Measurements from ENCODE around the gene MRPL9. TPM values are rescaled to one million over a fixed set of nuclear protein-coding genes. Genes with fewer than 3 reads are reported as not detected.

The MRPL9 gene
- 67.7 TPM for total RNA-seq
- polyA plus RNA-seq (ENCODE audit: insufficient read depth in 1 of 8, insufficient read length in 8 of 8, low replicate concordance in 1 of 8), result 10 to 100 TPM; 66.3 to 87.9 (median 77.7) TPM
- long read RNA-seq, donor 1, transcript MRPL9-202 (7 exons, 1,296 nt), result major isoform, 10 of 12 reads
- long read RNA-seq, donor 1, partial matches to known transcripts, result 0 of 12 reads
- long read RNA-seq, donor 1, other reads (novel, unspliced or antisense), result 0 of 12 reads
- long read RNA-seq, donor 2, partial matches to known transcripts, result 0 of 4 reads
- long read RNA-seq, donor 2, other reads (novel, unspliced or antisense), result 0 of 4 reads
- long read RNA-seq, donor 3, transcript MRPL9-202 (7 exons, 1,296 nt), result major isoform, 16 of 26 reads
- long read RNA-seq, donor 3, partial matches to known transcripts, result 0 of 26 reads
- long read RNA-seq, donor 3, other reads (novel, unspliced or antisense), result 0 of 26 reads
- long read RNA-seq, donor 4, transcript MRPL9-201 (6 exons, 882 nt), result minor isoform, 5 of 30 reads
- long read RNA-seq, donor 4, transcript MRPL9-202 (7 exons, 1,296 nt), result major isoform, 10 of 30 reads
- long read RNA-seq, donor 4, partial matches to known transcripts, result 7 of 30 reads
- long read RNA-seq, donor 4, other reads (novel, unspliced or antisense), result 0 of 30 reads
- long read RNA-seq, donor 5, transcript MRPL9-203 (3 exons, 348 nt), result minor isoform, 6 of 75 reads
- long read RNA-seq, donor 5, transcript MRPL9-202 (7 exons, 1,296 nt), result major isoform, 37 of 75 reads
- long read RNA-seq, donor 5, transcript MRPL9-201 (6 exons, 882 nt), result minor isoform, 11 of 75 reads
- long read RNA-seq, donor 5, partial matches to known transcripts, result 18 of 75 reads
- long read RNA-seq, donor 5, other reads (novel, unspliced or antisense), result 0 of 75 reads
- long read RNA-seq, donor 6, transcript MRPL9-203 (3 exons, 348 nt), result minor isoform, 8 of 64 reads
- long read RNA-seq, donor 6, transcript MRPL9-202 (7 exons, 1,296 nt), result major isoform, 41 of 64 reads
- long read RNA-seq, donor 6, partial matches to known transcripts, result 10 of 64 reads
- long read RNA-seq, donor 6, other reads (novel, unspliced or antisense), result 0 of 64 reads
- long read RNA-seq, donor 7, transcript MRPL9-202 (7 exons, 1,296 nt), result major isoform, 28 of 55 reads
- long read RNA-seq, donor 7, transcript MRPL9-201 (6 exons, 882 nt), result minor isoform, 5 of 55 reads
- long read RNA-seq, donor 7, partial matches to known transcripts, result 17 of 55 reads
- long read RNA-seq, donor 7, other reads (novel, unspliced or antisense), result 0 of 55 reads
- long read RNA-seq, donor 8, transcript MRPL9-202 (7 exons, 1,296 nt), result major isoform, 12 of 34 reads
- long read RNA-seq, donor 8, partial matches to known transcripts, result 17 of 34 reads
- long read RNA-seq, donor 8, other reads (novel, unspliced or antisense), result 0 of 34 reads
- long read RNA-seq, donor 9, transcript MRPL9-203 (3 exons, 348 nt), result minor isoform, 7 of 35 reads
- long read RNA-seq, donor 9, transcript MRPL9-202 (7 exons, 1,296 nt), result major isoform, 11 of 35 reads
- long read RNA-seq, donor 9, partial matches to known transcripts, result 10 of 35 reads
- long read RNA-seq, donor 9, other reads (novel, unspliced or antisense), result 0 of 35 reads
- long read RNA-seq, donor 10, transcript MRPL9-202 (7 exons, 1,296 nt), result major isoform, 24 of 49 reads
- long read RNA-seq, donor 10, transcript MRPL9-201 (6 exons, 882 nt), result minor isoform, 6 of 49 reads
- long read RNA-seq, donor 10, transcript MRPL9-204 (2 exons, 693 nt), result minor isoform, 5 of 49 reads
- long read RNA-seq, donor 10, partial matches to known transcripts, result 9 of 49 reads
- long read RNA-seq, donor 10, other reads (novel, unspliced or antisense), result 0 of 49 reads
- long read RNA-seq, donor 11, transcript MRPL9-202 (7 exons, 1,296 nt), result major isoform, 22 of 42 reads
- long read RNA-seq, donor 11, partial matches to known transcripts, result 14 of 42 reads
- long read RNA-seq, donor 11, other reads (novel, unspliced or antisense), result 0 of 42 reads

- Histone ChIP-seq H3K4me1 (ENCODE audit: control insufficient read depth, insufficient read depth, low read length) (peaks cover 7% of the 10 kb centered on the region), H3K9me3 (replicated peaks; ENCODE audit: control insufficient read depth, low read depth, low read length) (no peaks in the 10 kb centered on the region), H3K27ac (ENCODE audit: low read length) (peak within 1 kb of the TSS; percentile 87), H3K36me3 (ENCODE audit: control insufficient read depth, insufficient read depth, low read length) (peaks cover 34% of the 10 kb centered on the region), H3K4me3 (ENCODE audit: low read length) (peak within 1 kb of the TSS; percentile 76), H3K27me3 (ENCODE audit: control insufficient read depth, insufficient read depth, low read length) (no peaks in the 10 kb centered on the region)
- peak; percentile 90 for DNase-seq
- WGBS (ENCODE audit: insufficient coverage), result under 1% methylated on average over 61 of the region's 68 CpGs
Measured at GRCh38 chr1:151762941-151763921, at the start of gene MRPL9. Gene MRPL9, minus strand, starts transcription at chr1:151763496. Its CDS starts 17 bp downstream, at chr1:151763479.

- Histone ChIP-seq H3K27ac (ENCODE audit: low read length) (no peak overlapping the region), H3K36me3 (ENCODE audit: control insufficient read depth, insufficient read depth, low read length) (no peaks in the 10 kb centered on the region)
Measured at GRCh38 chr1:151811181-151811580, 47.9 kb upstream of the MRPL9 start.

GRCh38 chr1:151809985-151810556 is 46.8 kb upstream of the MRPL9 start:
- no peak overlapping the region for H3K27ac ChIP-seq (ENCODE audit: low read length)
- DNase-seq, result no peak
- no CpG with 5 or more reads among the region's 1 CpG for WGBS (ENCODE audit: insufficient coverage)
- peaks cover 5% of the 10 kb centered on the region for H3K27me3 ChIP-seq (ENCODE audit: control insufficient read depth, insufficient read depth, low read length)
- no peaks in the 10 kb centered on the region for H3K36me3 ChIP-seq (ENCODE audit: control insufficient read depth, insufficient read depth, low read length)
- H3K9me3 ChIP-seq (replicated peaks; ENCODE audit: control insufficient read depth, low read depth, low read length), result no peaks in the 10 kb centered on the region
- no peak overlapping the region for H3K4me3 ChIP-seq (ENCODE audit: low read length)
- peaks cover 13% of the 10 kb centered on the region for H3K4me1 ChIP-seq (ENCODE audit: control insufficient read depth, insufficient read depth, low read length)

More at GRCh38 chr1:151811181-151811580, 47.9 kb upstream of the MRPL9 start:
- DNase-seq, result peak; percentile 49
- Histone ChIP-seq H3K9me3 (replicated peaks; ENCODE audit: control insufficient read depth, low read depth, low read length) (no peaks in the 10 kb centered on the region), H3K27me3 (ENCODE audit: control insufficient read depth, insufficient read depth, low read length) (peaks cover 2% of the 10 kb centered on the region), H3K4me1 (ENCODE audit: control insufficient read depth, insufficient read depth, low read length) (peaks cover 18% of the 10 kb centered on the region), H3K4me3 (ENCODE audit: low read length) (no peak overlapping the region)
- no CpG with 5 or more reads among the region's 9 CpGs for WGBS (ENCODE audit: insufficient coverage)

- no peak overlapping the region for H3K4me3 ChIP-seq (ENCODE audit: low read length)
- DNase-seq, result no peak
- no peaks in the 10 kb centered on the region for H3K36me3 ChIP-seq (ENCODE audit: control insufficient read depth, insufficient read depth, low read length)
- H3K4me1 ChIP-seq (ENCODE audit: control insufficient read depth, insufficient read depth, low read length), result peaks cover 10% of the 10 kb centered on the region
- no peaks in the 10 kb centered on the region for H3K9me3 ChIP-seq (replicated peaks; ENCODE audit: control insufficient read depth, low read depth, low read length)
- peaks cover 7% of the 10 kb centered on the region for H3K27me3 ChIP-seq (ENCODE audit: control insufficient read depth, insufficient read depth, low read length)
- WGBS (ENCODE audit: insufficient coverage), result 49% methylated on average over 2 of the region's 8 CpGs
- no peak overlapping the region for H3K27ac ChIP-seq (ENCODE audit: low read length)
Measured at GRCh38 chr1:151809290-151809984, 46.1 kb upstream of the MRPL9 start.

GRCh38 chr1:151807766-151808165 is 44.5 kb upstream of the MRPL9 start:
- Histone ChIP-seq H3K9me3 (replicated peaks; ENCODE audit: control insufficient read depth, low read depth, low read length) (no peaks in the 10 kb centered on the region), H3K27ac (ENCODE audit: low read length) (no peak overlapping the region), H3K4me1 (ENCODE audit: control insufficient read depth, insufficient read depth, low read length) (peaks cover 10% of the 10 kb centered on the region), H3K4me3 (ENCODE audit: low read length) (no peak overlapping the region), H3K36me3 (ENCODE audit: control insufficient read depth, insufficient read depth, low read length) (no peaks in the 10 kb centered on the region), H3K27me3 (ENCODE audit: control insufficient read depth, insufficient read depth, low read length) (peaks cover 10% of the 10 kb centered on the region)
- DNase-seq, result no peak
- WGBS (ENCODE audit: insufficient coverage), result no CpG with 5 or more reads among the region's 1 CpG

- Histone ChIP-seq H3K27ac (ENCODE audit: low read length) (no peak overlapping the region), H3K4me3 (ENCODE audit: low read length) (no peak overlapping the region), H3K9me3 (replicated peaks; ENCODE audit: control insufficient read depth, low read depth, low read length) (no peaks in the 10 kb centered on the region), H3K27me3 (ENCODE audit: control insufficient read depth, insufficient read depth, low read length) (peaks cover 15% of the 10 kb centered on the region), H3K4me1 (ENCODE audit: control insufficient read depth, insufficient read depth, low read length) (peaks cover 10% of the 10 kb centered on the region), H3K36me3 (ENCODE audit: control insufficient read depth, insufficient read depth, low read length) (no peaks in the 10 kb centered on the region)
- 75% methylated on average over 5 of the region's 5 CpGs for WGBS (ENCODE audit: insufficient coverage)
- no peak for DNase-seq
Measured at GRCh38 chr1:151807131-151807530, 43.8 kb upstream of the MRPL9 start.

GRCh38 chr1:151806170-151806569 is 42.9 kb upstream of the MRPL9 start:
- Histone ChIP-seq H3K4me3 (ENCODE audit: low read length) (no peak overlapping the region), H3K36me3 (ENCODE audit: control insufficient read depth, insufficient read depth, low read length) (no peaks in the 10 kb centered on the region), H3K4me1 (ENCODE audit: control insufficient read depth, insufficient read depth, low read length) (peaks cover 10% of the 10 kb centered on the region), H3K9me3 (replicated peaks; ENCODE audit: control insufficient read depth, low read depth, low read length) (no peaks in the 10 kb centered on the region), H3K27ac (ENCODE audit: low read length) (no peak overlapping the region), H3K27me3 (ENCODE audit: control insufficient read depth, insufficient read depth, low read length) (peaks cover 17% of the 10 kb centered on the region)
- 56% methylated on average over 5 of the region's 7 CpGs for WGBS (ENCODE audit: insufficient coverage)
- no peak for DNase-seq
